Skin epidermis (tissue), 12 donors: ENCODE measurements around the gene RAPGEF4.

Experiments
- H3K27ac ChIP-seq, 21 experiments: fragments of 200-600 bp; sonication (generic) in 11 of 21; one replicate each; pipeline ENCODE4 v1.5.0; 2020; ENCODE audit warnings: mild to moderate bottlenecking in 3 of 21, inconsistent platforms in 2 of 21, moderate library complexity in 2 of 21
- H3K4me3 ChIP-seq, 7 experiments: fragments of 200-600 bp; sonication (generic) in 2 of 7; one replicate each; pipeline ENCODE4 v1.5.0; 2020; ENCODE audit warnings: inconsistent platforms in 2 of 7, mild to moderate bottlenecking in 2 of 7, moderate library complexity in 1 of 7

Gene RAPGEF4

DNA sequence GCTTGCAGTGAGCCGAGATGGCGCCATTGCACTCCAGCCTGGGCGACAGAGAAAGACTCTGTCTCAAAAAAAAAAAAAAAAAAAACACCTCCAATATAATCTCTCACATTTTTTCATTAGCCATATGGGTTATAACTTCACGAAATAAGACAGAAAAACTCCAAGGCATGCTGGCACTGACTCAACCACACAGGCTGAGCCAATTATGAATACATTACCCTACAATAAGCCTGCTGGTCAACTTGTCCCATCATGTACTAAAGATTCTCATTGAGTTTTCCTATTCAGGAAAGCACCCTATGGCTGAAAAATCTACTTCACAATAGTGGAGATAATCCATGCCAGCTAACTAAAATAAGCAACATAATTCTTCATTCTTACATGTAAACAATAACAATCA is 327.2 kb downstream of the RAPGEF4 start:
- H3K27ac ChIP-seq: no peak overlapping the region
- H3K4me3 ChIP-seq: no peak overlapping the region

DNA sequence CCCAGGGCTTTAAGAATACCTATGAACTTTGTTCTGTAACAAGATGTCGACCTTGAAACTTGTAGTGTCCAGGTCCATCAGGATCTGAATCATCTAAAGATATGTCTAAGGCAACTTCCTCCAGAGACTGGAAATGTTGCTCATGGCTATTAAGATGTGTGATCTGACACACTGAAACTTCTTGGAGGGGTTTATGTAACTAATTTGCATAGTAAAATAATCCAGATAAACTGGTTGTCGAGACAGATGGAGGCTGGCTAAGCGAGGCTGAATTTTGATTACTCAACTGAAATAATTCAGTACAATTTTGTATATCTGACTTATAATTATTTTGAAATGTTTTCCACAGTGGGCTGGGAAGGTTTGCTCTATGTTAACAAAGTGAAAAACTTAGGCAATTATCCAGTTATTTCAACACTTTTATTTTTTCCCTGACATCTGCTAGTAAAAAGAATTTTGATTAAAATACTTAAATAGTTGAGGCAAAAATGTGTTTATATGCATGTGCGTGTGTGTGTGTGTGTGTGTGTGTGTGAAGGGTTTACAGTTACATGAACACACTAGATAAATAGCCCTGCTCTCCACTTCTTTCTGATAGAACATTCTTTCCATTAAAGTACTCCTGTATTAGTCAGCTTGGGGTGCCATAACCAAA is 328.6 kb downstream of the RAPGEF4 start:
- H3K27ac ChIP-seq: peak overlapping the region in 5 of 21 experiments; percentile 5 to 37 (median 27)
- no peak overlapping the region for H3K4me3 ChIP-seq

DNA sequence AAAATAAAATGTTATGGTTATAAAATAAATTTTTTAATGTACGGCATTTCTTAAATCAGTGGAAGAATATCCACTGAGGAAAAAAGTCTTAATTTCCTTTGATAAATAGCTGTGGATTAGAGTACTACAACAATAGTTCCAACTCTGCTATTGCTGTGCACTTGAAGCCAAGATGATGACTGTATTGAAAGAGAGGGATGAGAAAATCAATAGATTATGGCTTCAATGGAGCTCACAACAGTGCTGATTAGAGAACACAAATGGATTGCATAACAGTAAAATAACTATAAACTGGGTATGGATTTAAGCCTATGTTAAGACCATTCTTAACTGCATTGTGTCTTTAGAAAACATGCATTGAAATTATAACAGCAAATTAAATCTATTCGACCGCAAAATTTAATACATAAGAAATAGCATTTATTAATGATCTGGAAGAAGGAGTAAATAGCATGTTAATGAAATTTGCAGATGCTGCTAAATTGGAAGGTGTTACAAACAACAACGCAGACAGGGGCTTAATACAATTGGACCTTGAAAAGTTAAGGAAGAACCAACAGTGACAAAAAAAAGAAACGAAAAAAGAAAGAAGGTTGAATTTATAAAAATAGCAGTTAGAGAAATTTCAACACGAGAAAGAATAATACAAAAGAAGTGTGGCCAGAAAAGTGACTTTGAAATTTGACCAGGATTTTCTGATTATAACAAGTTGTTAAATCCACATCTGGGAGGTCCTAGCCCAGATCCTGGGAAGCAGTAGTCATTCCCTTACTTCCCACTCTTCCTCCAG is 331.4 kb downstream of the RAPGEF4 start:
- no peak overlapping the region for H3K4me3 ChIP-seq

DNA sequence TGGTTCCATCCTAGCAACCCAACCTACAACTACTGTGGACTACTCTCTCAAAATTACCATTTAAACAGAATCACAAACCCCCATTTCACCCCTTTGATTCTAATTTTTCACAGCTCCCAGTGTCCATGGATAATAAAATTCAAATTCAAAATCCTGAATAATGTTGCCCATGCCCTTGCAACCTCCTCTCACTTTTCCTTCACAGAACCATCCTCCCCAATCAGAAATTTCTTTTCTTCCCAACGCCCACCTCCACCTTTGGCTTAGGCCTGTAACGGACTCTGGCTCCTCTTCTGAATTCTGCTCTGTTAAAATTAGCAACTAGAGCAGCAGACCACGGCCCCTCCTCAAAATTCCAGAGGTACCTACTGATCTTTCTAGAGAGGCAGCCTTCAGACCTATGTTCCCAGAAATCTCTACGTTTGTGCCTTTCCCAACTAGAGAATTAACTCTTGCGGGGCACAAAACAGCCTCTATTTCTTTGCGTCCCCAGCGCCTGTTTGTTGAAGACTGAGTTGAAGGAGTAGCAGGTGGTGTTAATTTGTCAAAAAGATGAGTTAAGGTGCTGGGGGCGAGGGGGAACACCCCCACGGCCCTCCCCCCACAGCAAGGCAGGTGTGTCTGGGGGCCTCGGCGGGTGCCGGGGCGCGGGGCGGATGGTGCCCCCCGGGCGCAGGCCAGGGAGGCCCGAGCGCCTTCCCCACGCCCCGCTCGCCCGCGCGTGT is 339.6 kb downstream of the RAPGEF4 start:
- peak overlapping the region; percentile 83 to 98 (median 91) for H3K27ac ChIP-seq
- H3K4me3 ChIP-seq: peak overlapping the region; percentile 52 to 87 (median 71)

More for the DNA sequence above, 331.4 kb downstream of the RAPGEF4 start:
- H3K27ac ChIP-seq: no peak overlapping the region

DNA sequence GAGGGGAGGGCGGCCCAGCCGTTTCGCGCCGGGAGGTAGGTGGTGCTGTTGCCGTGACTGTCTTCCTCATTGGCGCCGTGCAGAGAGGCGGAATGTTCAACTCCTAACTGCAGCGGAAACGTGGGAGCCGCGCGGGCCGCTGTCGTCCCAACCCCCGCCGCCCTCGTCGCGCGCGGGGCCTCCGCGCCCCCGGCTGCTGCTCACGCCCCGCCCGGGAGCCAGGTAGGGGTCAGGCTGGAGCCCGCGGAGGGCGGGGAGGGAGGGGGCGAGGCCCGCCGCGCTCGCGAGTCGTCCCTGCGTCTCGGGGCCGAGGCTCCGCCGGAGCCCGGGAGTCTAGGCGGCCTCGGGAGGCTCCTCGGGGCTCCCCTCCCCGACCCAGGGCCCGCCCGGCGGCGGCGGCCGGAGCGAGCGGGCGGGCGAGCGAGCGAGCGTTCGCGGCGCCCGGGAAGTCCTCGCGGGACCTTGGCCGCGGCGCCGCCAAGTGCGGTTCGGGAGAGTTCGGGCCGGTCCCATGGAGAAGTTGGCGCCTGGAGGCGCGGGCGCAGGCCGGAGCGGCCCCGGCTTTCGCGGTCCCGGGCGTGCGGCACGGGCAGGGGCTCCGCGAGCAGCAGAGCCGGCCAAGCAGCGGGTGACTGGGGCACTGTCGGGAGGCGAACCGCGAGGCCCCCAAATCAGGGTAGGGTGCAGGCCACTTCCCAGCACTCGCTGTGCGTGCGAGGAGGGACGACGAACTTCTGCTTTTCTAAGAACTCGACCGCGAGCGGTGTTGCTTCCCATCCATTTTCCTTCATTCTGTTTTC is 340.3 kb downstream of the RAPGEF4 start, which contains the start of gene MAP3K20:
TSS of gene MAP3K20 (plus strand) at position 66 of the 800 bp plus-strand sequence. CDS start 15,186 bp downstream, outside the sequence.
- Histone ChIP-seq H3K27ac (peak within 1 kb of the TSS; percentile 83 to 98 (median 91)), H3K4me3 (peak within 1 kb of the TSS; percentile 52 to 87 (median 71))

DNA sequence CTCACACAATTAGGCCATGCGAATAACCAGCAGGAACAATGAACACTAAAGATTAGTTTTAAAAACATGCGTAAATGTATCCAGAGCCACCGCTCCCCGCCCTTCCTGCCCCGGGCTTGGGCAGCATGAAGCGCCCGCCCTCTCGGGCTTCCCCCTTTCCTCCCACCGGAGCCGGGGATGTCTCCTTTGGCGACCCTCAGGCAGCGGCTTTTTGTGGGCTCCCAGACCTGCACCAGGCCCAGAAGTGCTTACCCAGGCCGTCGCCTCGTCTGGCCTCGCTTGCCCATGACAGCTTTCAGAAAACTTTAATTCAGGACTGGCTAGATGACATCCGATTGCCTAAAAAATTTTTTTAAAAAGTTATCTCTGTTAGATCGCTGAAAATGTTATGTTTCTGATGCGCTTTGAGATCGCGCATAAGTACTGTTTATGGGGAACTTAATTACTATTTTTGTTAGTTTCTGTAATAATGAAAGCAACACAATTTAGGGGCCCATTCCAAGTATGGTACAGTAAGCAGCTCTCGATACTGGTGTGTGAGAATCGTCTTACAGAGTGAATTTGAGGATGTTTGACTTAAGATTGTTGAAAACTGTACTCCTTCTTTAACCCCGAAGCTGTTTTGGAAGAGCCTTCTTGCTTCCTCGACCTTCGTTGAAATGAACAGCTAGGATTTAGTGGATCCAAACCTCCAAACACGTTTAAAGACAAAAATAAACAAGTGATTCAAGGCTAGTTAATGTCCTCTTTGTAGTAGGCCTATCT is 341.1 kb downstream of the RAPGEF4 start:
- Histone ChIP-seq H3K27ac (peak overlapping the region; percentile 83 to 98 (median 91)), H3K4me3 (peak overlapping the region; percentile 52 to 87 (median 71))

DNA sequence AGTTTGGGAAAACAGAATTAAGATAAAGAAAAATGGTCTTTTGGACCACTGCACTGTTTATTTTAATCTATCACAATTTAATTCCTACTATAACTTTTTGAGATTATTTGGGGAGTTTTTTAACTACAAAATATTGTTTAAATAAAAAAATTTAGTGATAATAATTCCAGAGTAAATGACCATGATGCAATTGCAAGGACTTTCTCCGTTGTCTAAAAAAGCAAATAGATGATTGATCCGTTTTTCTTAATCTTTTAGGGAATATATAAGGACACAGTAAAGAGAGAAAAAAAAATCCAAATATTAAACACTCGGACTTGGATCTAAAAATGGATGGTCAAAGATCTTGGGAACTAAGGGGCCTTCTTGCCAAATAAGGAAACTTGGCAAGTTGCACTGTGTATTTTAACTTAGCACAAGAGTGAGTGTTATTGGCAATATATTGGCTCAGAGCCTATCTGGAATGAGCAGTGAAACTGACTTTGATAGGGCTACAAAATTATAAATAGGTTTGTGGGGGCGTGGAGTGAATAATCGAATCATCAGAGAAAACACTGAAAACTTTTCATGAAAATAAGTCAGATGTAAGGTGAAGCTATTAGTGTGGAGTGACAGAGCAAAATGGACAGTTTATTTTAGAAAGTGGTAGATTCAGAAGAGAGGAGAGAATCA is 342.0 kb downstream of the RAPGEF4 start:
- H3K4me3 ChIP-seq: peak overlapping the region in 1 of 7 experiments; percentile 71
- H3K27ac ChIP-seq: peak overlapping the region in 10 of 21 experiments; percentile 87 to 96 (median 94)

DNA sequence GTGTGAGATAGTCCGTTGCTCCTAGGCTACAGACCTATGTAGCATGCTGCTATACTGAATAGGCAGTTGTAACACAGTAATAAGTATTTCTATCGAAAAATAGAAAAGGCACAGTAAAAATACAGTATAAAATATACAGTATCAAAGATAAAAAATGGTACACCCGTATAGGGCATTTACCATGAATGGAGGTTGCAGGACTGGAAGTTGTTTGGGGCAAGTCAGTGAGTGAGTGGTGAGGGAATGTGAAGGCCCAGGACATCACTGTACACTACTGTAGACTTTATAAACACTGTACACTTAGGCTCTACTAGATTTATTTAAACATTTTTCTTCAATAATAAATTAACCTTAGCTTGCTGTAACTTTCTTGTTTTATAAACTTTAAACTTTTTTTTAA is 343.5 kb downstream of the RAPGEF4 start:
- no peak overlapping the region for H3K4me3 ChIP-seq
- H3K27ac ChIP-seq: no peak overlapping the region

DNA sequence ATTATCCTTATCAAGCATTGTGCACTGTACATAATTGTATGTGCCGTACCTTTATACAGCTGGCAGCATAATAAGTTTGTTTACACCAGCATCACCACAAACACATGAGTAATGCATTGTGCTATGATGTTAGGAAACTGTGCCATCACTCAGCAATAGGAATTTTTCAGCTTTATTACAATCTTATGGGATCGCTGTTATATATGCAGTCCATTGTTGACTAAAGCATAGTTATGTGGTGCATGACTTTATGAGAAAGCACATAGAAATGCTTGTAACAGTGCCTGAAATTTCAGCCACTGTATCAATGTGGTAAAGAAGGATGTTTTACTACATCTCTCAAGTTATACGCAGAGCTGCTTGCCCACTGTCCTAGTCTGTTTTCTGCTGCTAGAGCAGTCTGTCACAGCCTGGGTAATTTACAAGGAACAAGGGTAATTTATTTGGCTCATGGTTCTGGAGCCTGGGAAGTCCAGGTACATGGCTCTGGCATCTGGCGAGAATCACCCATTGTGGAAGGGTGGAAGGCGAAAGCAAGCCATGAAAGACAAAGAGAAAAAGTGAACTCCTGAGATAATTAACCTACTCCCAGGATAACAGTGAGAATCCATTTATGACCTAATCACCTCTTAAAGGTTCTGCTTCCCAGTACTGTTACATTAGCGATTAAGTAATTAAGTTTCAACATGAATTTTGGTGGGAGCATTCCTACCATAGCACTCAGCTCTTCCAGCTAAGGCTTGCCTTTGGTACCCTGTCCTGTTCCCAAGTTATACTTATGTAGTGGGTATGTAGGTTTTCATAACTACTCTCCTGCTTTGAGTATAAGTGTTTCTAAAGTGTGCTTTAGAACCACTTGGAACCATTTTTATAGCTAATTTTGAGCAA is 344.6 kb downstream of the RAPGEF4 start:
- Histone ChIP-seq H3K27ac (peak overlapping the region in 1 of 21 experiments; percentile 42), H3K4me3 (no peak overlapping the region)

DNA sequence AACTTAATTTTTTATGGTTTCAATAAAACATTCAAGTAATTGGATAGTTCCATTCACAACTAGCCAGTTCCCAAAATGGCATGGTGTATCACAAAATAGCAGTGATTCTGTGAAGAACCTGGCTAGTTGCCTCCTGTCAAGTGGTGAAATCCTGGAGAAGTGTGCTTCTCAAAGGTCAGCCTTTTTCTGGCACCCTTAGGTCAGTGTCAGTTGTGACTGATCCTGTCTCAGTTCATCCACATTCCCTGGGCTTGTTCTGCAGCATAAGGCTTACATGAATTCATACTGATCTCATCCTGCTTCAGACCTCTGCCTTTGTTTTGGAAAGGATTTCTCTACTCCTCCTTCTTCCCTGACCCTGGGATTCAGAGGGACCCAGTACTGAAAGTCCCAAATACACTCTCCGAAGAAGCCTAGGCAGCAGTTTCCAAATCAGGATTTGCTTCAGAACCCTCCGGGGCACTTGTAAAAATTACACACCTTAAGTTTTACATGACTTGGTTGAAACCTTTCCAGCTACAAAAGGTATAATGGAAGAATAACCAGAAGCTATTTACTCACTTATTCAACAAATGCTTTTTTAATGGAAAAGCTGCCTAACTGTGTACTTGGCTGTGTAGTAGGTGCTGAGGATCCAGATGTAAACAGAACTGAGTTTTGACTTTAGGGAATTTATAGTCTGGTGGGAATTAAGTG is 351.0 kb downstream of the RAPGEF4 start:
- Histone ChIP-seq H3K27ac (peak overlapping the region in 3 of 21 experiments; percentile 0 to 28 (median 17)), H3K4me3 (no peak overlapping the region)

DNA sequence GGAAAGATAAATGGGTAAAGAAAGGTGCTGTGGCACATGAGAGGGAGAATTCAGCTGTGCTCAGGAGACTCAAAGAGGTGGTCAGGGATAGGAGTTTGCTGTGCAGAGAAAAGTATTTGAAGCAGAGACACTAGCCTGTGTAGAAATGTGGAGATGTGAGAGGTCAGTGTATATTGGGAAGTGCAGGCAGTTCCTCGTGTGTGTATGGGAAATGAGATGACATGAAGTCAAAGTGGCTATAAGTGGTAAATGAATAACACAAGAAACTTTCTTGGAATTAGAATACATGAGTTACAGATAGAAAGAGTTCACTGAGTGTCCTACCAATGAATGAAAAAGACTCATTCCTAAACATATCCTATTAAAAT is 351.6 kb downstream of the RAPGEF4 start:
- no peak overlapping the region for H3K4me3 ChIP-seq
- peak overlapping the region in 2 of 21 experiments; percentile 17 to 28 for H3K27ac ChIP-seq

DNA sequence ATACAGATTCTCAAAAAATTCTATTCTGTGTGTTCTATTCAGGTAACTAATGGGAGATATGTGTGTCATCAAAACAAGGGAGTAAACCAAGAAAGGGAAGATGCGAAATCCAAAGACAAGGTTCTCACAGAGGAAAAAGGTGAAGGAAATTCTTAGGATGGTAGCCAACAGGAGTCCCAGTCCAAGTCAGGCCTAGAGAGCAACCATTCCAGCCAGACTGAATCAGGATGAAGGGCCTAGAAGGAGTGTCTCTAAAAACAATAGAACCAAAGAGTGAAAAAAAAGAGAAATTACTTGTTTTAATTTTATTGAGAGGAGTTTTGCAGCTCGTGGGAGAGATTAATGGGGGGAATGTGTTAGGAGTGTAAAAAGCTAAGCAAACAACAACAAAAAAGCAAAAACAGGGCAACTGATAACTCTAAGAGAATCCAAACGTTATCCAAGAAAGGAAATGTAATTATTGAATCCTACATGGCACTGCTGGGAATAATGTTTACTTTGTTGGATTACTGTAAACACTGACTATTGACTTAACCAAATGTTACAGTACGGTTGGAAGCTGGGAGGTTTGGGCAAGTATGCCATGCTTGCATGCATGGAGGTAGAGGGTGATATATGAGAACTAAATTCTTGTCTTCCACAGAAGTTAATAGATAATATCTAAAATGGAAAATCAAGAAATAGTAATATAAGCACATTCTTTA is 352.3 kb downstream of the RAPGEF4 start:
- H3K4me3 ChIP-seq: no peak overlapping the region
- H3K27ac ChIP-seq: peak overlapping the region in 1 of 21 experiments; percentile 4

DNA sequence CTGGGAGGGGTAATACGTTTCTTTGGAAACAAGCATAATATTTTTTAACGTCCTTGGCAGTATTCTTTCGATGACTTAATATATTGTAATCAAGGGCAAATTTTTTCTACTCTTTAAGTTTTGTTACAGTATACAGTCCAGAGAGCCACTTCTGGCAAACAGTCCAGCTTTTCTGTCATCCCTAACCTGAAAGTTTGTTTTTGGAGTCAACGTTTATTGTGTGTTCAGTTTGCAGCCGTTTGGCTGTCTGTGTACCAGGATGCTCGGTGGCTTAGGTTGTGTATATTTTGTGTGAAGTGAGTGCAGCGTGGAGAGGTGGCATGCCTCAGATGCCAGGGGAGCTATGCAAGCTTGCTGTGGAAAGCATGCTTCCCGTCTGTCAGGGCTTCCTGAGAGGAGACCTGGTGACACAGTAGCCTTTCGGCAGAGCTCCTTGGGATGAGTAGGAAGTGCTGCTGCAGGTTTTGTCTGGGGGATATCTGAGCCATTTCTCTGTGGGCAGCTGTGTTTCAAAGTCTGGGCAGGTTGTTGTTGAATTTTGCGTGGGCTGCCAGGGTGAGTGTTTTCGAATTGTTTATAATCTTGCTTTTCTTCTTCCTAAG is 354.7 kb downstream of the RAPGEF4 start:
- Histone ChIP-seq H3K4me3 (no peak overlapping the region), H3K27ac (peak overlapping the region in 2 of 21 experiments; percentile 5 to 26)

DNA sequence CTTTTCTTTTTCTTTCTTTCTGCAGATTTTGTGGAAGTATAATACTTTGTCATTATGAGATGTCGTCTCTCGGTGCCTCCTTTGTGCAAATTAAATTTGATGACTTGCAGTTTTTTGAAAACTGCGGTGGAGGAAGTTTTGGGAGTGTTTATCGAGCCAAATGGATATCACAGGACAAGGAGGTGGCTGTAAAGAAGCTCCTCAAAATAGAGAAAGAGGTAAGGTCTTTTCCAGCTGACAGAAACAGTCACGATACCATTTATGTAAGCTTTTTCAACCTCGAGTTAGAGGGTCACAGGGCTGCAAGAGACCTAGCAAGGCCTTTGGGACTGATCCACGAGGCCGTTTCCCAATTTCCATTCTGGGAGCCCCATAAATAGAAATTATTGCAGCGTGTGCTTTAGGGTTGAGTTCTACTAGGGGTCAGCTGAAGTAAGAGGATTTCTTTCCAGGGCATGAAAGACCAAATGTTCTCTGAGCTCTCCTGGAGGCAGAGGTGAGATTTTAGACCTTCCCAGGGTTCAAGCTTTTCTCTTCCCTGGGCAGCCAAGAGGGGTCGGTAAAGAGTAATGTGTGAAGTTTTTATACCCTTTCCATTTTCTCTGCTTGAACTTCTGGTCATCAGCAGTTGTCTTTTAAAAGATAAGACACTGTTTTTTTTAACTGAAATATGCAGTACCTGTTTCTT is 355.5 kb downstream of the RAPGEF4 start:
- Histone ChIP-seq H3K27ac (peak overlapping the region in 2 of 21 experiments; percentile 5 to 34), H3K4me3 (no peak overlapping the region)

DNA sequence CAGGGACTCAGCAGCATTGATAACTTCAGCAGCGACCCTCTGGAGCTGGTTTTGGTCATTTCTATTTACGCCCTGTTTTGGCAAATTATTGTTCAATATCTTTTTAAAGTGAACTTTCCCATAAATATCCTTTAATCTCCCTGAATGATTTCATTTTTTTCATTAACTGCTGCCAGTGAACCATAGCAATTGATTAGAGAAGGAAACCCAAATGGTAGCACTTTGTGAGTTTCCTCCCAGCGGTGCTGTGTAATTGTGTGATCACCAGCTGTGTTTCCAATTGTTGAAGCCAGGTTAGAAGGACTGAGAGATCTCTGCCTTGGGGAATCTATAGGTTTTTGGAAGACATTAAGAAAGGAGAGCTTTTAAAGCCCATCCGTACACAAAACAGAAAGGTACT is 356.3 kb downstream of the RAPGEF4 start:
- H3K27ac ChIP-seq: peak overlapping the region in 2 of 21 experiments; percentile 5 to 34
- H3K4me3 ChIP-seq: no peak overlapping the region
